SK-N-SH (cell line): Measurements from ENCODE around the gene IRAK3. TPM values are rescaled to one million over a fixed set of nuclear protein-coding genes. Genes with fewer than 3 reads are reported as not detected.
A peak's percentile ranks its signal among the peaks of the same experiment; 100 is the strongest.
"Not testable (repeated sequence)": the region's sequence is repeated elsewhere in the genome, so short reads cannot be mapped to it uniquely, and the experiment has no call there.

Experiments
- CTCF ChIA-PET: fragments of 300-600, 350-600 bp; formaldehyde crosslinking; extraction: SDS; loops from one replicate; lab custom pipeline; 2021; lab: Yijun Ruan, JAX
- POLR2A ChIA-PET: fragments of 350-600 bp; sonication (Branson Sonifier 250); formaldehyde crosslinking; extraction: SDS; loops from one replicate; lab custom pipeline; 2020; ENCODE audit warnings: antibody characterized with exemption, inconsistent platforms; lab: Yijun Ruan, JAX
- DNase-seq: peaks from one replicate; pipeline ENCODE4 v3.0.0; 2012
- H2AFZ ChIP-seq: fragments of 200-600 bp; sonication (generic); 2 replicates; pipeline ENCODE4 v1.8.1; 2016; ENCODE audit warnings: antibody characterized with exemption, mild to moderate bottlenecking, low read depth
- H3F3A ChIP-seq: fragments of 200-600 bp; sonication (generic); replicated peaks from 2 replicates; pipeline ENCODE3; 2016; ENCODE audit warnings: antibody characterized with exemption, mild to moderate bottlenecking; ENCODE audit not compliant: insufficient read depth
- H3K27ac ChIP-seq, 2 experiments: fragments of 200-500 bp in 1 of 2; fragments of 200-600 bp in 1 of 2; sonication (Bioruptor generic) in 1 of 2; sonication (generic), shearing (Covaris generic) in 1 of 2; 2 replicates each; pipeline versions ENCODE4 v1.5.1 to v1.6.1; 2014 to 2016; ENCODE audit warnings: low read depth in 2 of 2, inconsistent platforms in 1 of 2, low read length in 1 of 2, mild to moderate bottlenecking in 1 of 2, mixed read lengths in 1 of 2
- H3K27me3 ChIP-seq: fragments of 200-600 bp; sonication (generic), shearing (Covaris generic); 2 replicates; pipeline ENCODE4 v1.6.1; 2016; ENCODE audit warnings: mixed run types; ENCODE audit not compliant: insufficient read depth
- H3K36me3 ChIP-seq, 2 experiments: fragments of 200-500 bp in 1 of 2; fragments of 200-600 bp in 1 of 2; sonication (Bioruptor generic) in 1 of 2; sonication (generic) in 1 of 2; replicated peaks in 1 of 2; 2 replicates each; pipeline versions ENCODE3 to v1.5.1; 2014 to 2016; ENCODE audit warnings: low read length in 1 of 2, mild to moderate bottlenecking in 1 of 2; ENCODE audit not compliant: insufficient read depth in 2 of 2, control insufficient read depth in 1 of 2
- H3K4me1 ChIP-seq, 2 experiments: fragments of 200-500 bp in 1 of 2; fragments of 200-600 bp in 1 of 2; sonication (Bioruptor generic) in 1 of 2; sonication (generic), shearing (Covaris generic) in 1 of 2; 2 replicates each; pipeline versions ENCODE4 v1.5.1 to v1.6.1; 2014 to 2016; ENCODE audit warnings: low read depth in 1 of 2, low read length in 1 of 2, mixed run types in 1 of 2; ENCODE audit not compliant: insufficient read depth in 2 of 2, control insufficient read depth in 1 of 2
- H3K4me2 ChIP-seq: fragments of 200-600 bp; sonication (generic), shearing (Covaris generic); 2 replicates; pipeline ENCODE4 v1.6.1; 2017; ENCODE audit warnings: mixed run types
- H3K4me3 ChIP-seq, 2 experiments: fragments of 200-500 bp in 1 of 2; fragments of 200-600 bp in 1 of 2; sonication (Bioruptor generic) in 1 of 2; sonication (generic), shearing (Covaris generic) in 1 of 2; 2 replicates each; pipeline versions ENCODE4 v1.5.1 to v1.8.1; 2014 to 2016; ENCODE audit warnings: low read depth in 2 of 2, inconsistent platforms in 1 of 2, low read length in 1 of 2, mild to moderate bottlenecking in 1 of 2, mixed read lengths in 1 of 2, moderate library complexity in 1 of 2
- H3K79me2 ChIP-seq: fragments of 200-600 bp; sonication (generic); 2 replicates; pipeline ENCODE4 v1.8.1; 2017; ENCODE audit warnings: mild to moderate bottlenecking; ENCODE audit not compliant: insufficient read depth
- H3K9ac ChIP-seq: fragments of 200-600 bp; sonication (generic); 2 replicates; pipeline ENCODE4 v1.6.1; 2017; ENCODE audit warnings: mixed run types
- H3K9me2 ChIP-seq: fragments of 200-600 bp; sonication (generic); 2 replicates; pipeline ENCODE4 v1.6.1; 2017; ENCODE audit warnings: mixed run types
- H3K9me3 ChIP-seq: fragments of 200-600 bp; sonication (generic); 2 replicates; pipeline ENCODE4 v1.6.1; 2017; ENCODE audit warnings: mixed run types, mild to moderate bottlenecking, moderate library complexity
- H4K20me1 ChIP-seq: fragments of 200-600 bp; sonication (generic); 2 replicates; pipeline ENCODE4 v1.6.1; 2017; ENCODE audit warnings: mild to moderate bottlenecking, mixed run types; ENCODE audit not compliant: insufficient read depth
- ELF1 ChIP-seq: IDR thresholded peaks from 2 replicates; pipeline ENCODE4 v1.4.0; 2012
- FOSL2 ChIP-seq: IDR thresholded peaks from 2 replicates; pipeline ENCODE4 v1.4.0; 2012; ENCODE audit warnings: low read depth, mild to moderate bottlenecking, moderate library complexity, borderline replicate concordance
- GATA2 ChIP-seq: sonication (generic); formaldehyde crosslinking; IDR thresholded peaks from 2 replicates; pipeline ENCODE4 v1.5.0; 2020; ENCODE audit warnings: mild to moderate bottlenecking, missing genetic modification reagents
- PBX3 ChIP-seq: IDR thresholded peaks from 2 replicates; pipeline ENCODE4; 2012
- RAD21 ChIP-seq: IDR thresholded peaks from 2 replicates; pipeline ENCODE4 v1.6.1; 2012; ENCODE audit warnings: mild to moderate bottlenecking, low read length
- RFX5 ChIP-seq: IDR thresholded peaks from 2 replicates; pipeline ENCODE4 v1.6.1; 2012; ENCODE audit warnings: mild to moderate bottlenecking, improper control_type of control experiment, low read length
- SIN3A ChIP-seq: IDR thresholded peaks from 2 replicates; pipeline ENCODE4 v1.6.1; 2012; ENCODE audit warnings: low read depth, mild to moderate bottlenecking, low read length, moderate library complexity, borderline replicate concordance
- SMC3 ChIP-seq: IDR thresholded peaks from 2 replicates; pipeline ENCODE4 v1.6.1; 2012; ENCODE audit warnings: low read depth, low read length, improper control_type of control experiment
- TAF1 ChIP-seq: IDR thresholded peaks from 2 replicates; pipeline ENCODE4 v1.6.1; 2012; ENCODE audit warnings: low read depth, mild to moderate bottlenecking, low read length, moderate library complexity, borderline replicate concordance
- TCF12 ChIP-seq: IDR thresholded peaks from 2 replicates; pipeline ENCODE4 v1.4.0; 2012
- WGBS: methylation state at CpG from one replicate; pipeline ENCODE4 v1.1.6; 2017; ENCODE audit warnings: low lambda C conversion rate; 5-methylcytosine and 5-hydroxymethylcytosine counted together
- polyA plus RNA-seq, 3 experiments: library from polyadenylated mRNA; depleted of rRNA; stranded (reverse); fragments of >200 nt; gene quantifications; 2 replicates each; pipeline ENCODE4 v1.2.3, GENCODE V29; 2012

The IRAK3 gene
- polyA plus RNA-seq, 1 of the 3 experiments (the other 2 are of a cell fraction) = not detected

DNA sequence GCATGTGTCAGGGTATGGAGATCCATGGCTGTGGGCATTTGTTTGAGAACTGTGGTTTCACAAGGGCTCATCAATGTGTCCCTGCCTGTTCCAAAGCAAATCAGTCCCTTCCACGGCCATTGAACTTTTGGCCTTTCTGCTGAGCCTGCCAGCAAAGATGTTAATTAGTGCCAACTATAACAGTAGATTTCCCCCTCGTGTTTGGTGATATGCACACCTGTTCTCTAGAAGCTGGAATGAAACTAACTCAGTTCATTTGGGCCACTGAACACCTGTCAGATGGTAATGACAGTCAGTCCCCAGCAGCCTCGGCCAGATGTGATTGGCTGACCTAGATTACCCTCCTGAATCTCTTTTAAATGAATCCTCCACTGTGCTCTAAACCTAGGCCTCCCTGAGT, 43.2 kb downstream of the IRAK3 start:
- Histone ChIP-seq H2AFZ (no peak overlapping the region), H3K79me2 (no peaks in the 10 kb centered on the region), H3K4me1 (peaks cover 0 to 4% of the 10 kb centered on the region in 2 experiments; a peak in 1 of 4 replicates), H3K9me2 (no peaks in the 10 kb centered on the region), H3K27me3 (peaks cover 8% of the 10 kb centered on the region; the same call in 1 of the 2 replicates), H3K9ac (no peak overlapping the region), H3K36me3 (no peaks in the 10 kb centered on the region), H3K4me2 (no peak overlapping the region), H3K4me3 (no peak overlapping the region), H3K27ac (no peak overlapping the region), H4K20me1 (no peaks in the 10 kb centered on the region), H3K9me3 (no peaks in the 10 kb centered on the region), H3F3A (peaks cover 6% of the 10 kb centered on the region)
- WGBS = 3% methylated on average over 3 of the region's 3 CpGs
- no peak for DNase-seq
- CTCF ChIA-PET = no interaction called here
- POLR2A ChIA-PET = no interaction called here
- TF ChIP-seq TCF12 (no peak), FOSL2 (no peak), SMC3 (no peak), GATA2 (CRISPR knock-in tag) (no peak), PBX3 (no peak), ELF1 (no peak), TAF1 (no peak), SIN3A (no peak)

- POLR2A ChIA-PET, H3K27ac ChIP-seq, H3K9ac ChIP-seq, H3K4me1 ChIP-seq, H3K79me2 ChIP-seq, H4K20me1 ChIP-seq, H3K36me3 ChIP-seq, H3K4me3 ChIP-seq, H2AFZ ChIP-seq, H3K9me2 ChIP-seq, H3K9me3 ChIP-seq, H3F3A ChIP-seq: not testable (repeated sequence)
- Histone ChIP-seq H3K4me2 (peak overlapping the region; percentile 63; the same call in 1 of the 2 replicates), H3K27me3 (peaks cover 11% of the 10 kb centered on the region; the same call in 1 of the 2 replicates)
- DNase-seq = peak; percentile 53
- TF ChIP-seq RFX5 (peak; percentile 97), RAD21 (peak; percentile 42)
- CTCF ChIA-PET = interaction anchor here (0.7 to 4.0 kb wide), 5 partner anchors 12 to 72 kb away, joined by 3 to 19 read pairs (median 5); partner anchors contain the start of gene TMBIM4
- 20% methylated on average over 13 of the region's 13 CpGs for WGBS
These were observed 45.2 kb downstream of the IRAK3 start for GRCh38 chr12:66234037-66234693.

GRCh38 chr12:66234773-66235625, 46.0 kb downstream of the IRAK3 start:
- H3K27ac ChIP-seq, H3K79me2 ChIP-seq, H3K9me2 ChIP-seq, H3F3A ChIP-seq, H4K20me1 ChIP-seq, H3K36me3 ChIP-seq, H3K4me1 ChIP-seq, H3K9me3 ChIP-seq: not testable (repeated sequence)
- peak overlapping the region; percentile 35; the same call in 1 of the 2 replicates for H3K9ac ChIP-seq
- peak overlapping the region; percentile 63 for H3K4me2 ChIP-seq
- ChIA-PET POLR2A (interaction anchor here (1.1 kb wide), 1 partner anchor 65 kb away, joined by 8 read pairs; the partner anchor contains the start of gene TMBIM4), CTCF (interaction anchor here (0.6 to 4.0 kb wide), 9 partner anchors 9 to 104 kb away, joined by 3 to 19 read pairs (median 5); partner anchors contain the start of gene TMBIM4)
- 6% methylated on average over 27 of the region's 72 CpGs for WGBS
- peak; percentile 86 for DNase-seq
- H2AFZ ChIP-seq = peak overlapping the region; percentile 74
- peak overlapping the region; percentile 50 to 57; a peak in 3 of 4 replicates for H3K4me3 ChIP-seq
- H3K27me3 ChIP-seq = peaks cover 11% of the 10 kb centered on the region; the same call in 1 of the 2 replicates
